Astrocyte (in vitro differentiated cells and primary cell): ENCODE data around the gene TMED10.

Experiments
- CTCF ChIP-seq: IDR thresholded peaks from 2 replicates; pipeline ENCODE4 v1.5.1; 2011; ENCODE audit warnings: low read depth, mild to moderate bottlenecking, inconsistent platforms, low read length, moderate library complexity; ENCODE audit not compliant: insufficient read depth
- EZH2 ChIP-seq: IDR thresholded peaks from 2 replicates; pipeline ENCODE4 v1.6.1; 2012; ENCODE audit warnings: mild to moderate bottlenecking, low read length, inconsistent platforms; ENCODE audit not compliant: insufficient read depth

DNA sequence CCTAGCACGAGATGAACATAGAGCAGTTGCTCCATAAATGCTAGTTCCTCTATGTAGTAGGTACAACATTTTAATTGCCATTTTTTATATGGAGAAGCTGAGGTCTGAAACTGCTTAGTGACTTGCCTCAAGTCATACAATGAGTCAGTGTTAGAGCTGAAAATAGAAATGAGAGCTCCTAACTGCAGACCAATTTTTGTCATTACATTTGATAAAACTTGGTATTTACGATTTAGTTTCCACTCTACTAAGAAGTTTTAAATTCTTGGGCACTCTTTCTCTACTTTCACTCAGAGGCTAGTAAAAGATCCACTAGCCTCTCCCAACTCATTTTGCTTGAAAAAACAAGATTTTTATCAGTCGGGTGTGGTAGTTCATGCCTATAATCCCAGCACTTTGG, 8.1 kb upstream of the TMED10 start:
- TF ChIP-seq CTCF (no peak), EZH2 (no peak)
